ENCODE data around the gene CENPT.

CENPT gene

DNA sequence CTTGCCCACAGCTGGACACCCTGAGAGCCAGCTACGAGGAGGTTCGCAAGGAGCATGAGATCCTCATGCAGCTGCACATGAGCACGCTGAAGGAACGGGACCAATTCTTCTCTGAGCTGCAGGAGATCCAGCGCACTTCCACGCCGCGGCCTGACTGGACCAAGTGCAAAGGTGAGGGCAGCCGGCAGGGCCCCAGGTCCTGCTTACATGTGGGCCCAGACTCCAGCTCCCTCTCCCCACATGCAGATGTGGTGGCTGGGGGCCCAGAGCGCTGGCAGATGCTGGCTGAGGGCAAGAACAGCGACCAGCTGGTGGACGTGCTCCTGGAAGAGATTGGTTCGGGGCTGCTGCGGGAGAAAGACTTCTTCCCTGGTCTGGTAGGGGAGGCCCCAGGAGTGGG lies 21.6 kb downstream of the CENPT start:
- TF ChIP-seq, protein P1, sequence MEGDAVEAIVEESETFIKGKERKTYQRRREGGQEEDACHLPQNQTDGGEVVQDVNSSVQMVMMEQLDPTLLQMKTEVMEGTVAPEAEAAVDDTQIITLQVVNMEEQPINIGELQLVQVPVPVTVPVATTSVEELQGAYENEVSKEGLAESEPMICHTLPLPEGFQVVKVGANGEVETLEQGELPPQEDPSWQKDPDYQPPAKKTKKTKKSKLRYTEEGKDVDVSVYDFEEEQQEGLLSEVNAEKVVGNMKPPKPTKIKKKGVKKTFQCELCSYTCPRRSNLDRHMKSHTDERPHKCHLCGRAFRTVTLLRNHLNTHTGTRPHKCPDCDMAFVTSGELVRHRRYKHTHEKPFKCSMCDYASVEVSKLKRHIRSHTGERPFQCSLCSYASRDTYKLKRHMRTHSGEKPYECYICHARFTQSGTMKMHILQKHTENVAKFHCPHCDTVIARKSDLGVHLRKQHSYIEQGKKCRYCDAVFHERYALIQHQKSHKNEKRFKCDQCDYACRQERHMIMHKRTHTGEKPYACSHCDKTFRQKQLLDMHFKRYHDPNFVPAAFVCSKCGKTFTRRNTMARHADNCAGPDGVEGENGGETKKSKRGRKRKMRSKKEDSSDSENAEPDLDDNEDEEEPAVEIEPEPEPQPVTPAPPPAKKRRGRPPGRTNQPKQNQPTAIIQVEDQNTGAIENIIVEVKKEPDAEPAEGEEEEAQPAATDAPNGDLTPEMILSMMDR (IDR thresholded peaks at IDR 0.05; ENCODE audit: extremely low read depth, missing control alignments) = no peak
- DNase-seq (ENCODE audit: low spot score) = no peak

DNA sequence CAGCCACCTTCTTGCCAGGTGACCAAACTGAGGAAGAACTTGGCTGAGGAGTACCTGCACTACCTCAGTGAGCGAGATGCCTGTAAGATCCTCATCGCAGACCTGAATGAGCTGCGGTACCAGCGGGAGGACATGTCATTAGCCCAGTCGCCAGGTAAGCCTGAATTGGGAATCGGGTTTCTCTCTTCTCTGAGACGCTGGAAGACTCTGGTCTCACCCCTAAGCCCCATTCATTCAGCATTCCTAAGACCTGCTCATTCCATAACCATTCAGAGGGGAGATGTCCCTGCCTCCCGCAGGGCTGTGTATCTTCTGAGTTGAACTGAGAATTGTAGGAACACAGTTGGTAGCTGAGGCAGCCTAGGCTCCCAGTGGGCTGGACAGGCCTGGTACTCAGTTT lies 22.4 kb downstream of the CENPT start:
- TF ChIP-seq, protein P1 (IDR thresholded peaks at IDR 0.05; ENCODE audit: extremely low read depth, missing control alignments) = no peak

DNA sequence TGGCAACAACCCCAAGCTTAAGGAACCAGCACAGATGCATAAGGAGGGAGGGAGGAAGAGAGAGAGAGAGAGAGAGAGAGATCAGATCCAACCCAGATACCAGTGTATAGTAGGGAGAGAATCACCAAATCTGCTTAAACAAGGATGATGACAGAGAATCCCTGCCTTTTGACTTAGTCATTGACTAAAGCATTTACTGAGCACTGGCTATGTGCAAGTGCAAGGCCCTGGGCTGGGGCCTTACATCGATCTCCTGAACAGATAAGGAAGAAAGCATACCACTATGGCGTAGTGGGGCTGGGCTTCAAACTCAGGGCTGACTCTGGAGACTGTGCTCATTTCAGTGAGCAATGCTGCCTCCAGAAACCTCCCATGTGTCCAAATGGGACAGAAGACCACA lies 25.0 kb downstream of the CENPT start:
- TF ChIP-seq, protein P1 (IDR thresholded peaks at IDR 0.05; ENCODE audit: extremely low read depth, missing control alignments) = no peak
- no peak for DNase-seq (ENCODE audit: low spot score)

More for the DNA sequence above, 22.4 kb downstream of the CENPT start:
- DNase-seq (ENCODE audit: low spot score) = no peak

DNA sequence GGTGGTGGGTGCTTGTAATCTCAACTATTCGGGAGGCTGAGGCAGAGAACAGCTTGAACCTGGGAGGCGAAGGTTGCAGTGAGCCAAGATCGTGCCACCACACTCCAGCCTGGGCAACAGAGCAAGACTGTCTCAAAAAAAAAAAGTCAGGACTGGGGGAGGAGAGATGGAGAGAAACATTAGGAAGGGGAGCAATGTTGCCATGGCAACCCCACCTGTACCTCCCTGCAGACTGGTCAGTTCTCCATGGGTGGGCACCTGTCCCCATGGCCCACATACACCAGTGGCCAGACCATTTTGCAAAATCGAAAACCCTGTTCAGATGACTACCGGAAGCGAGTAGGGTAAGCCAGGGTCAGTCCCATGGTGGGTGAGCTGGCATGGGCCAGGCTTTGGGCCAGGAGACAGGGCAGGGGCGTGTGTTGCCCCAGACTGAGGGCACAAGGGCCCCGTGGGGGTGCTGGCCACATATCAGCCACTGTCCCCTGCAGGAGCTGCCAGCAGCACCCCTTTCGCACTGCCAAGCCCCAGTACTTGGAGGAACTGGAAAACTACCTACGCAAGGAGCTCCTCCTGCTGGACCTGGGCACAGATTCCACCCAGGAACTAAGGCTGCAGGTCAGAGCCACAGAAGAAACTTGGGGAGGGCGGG lies 26.8 kb downstream of the CENPT start:
- TF ChIP-seq, protein P1 (IDR thresholded peaks at IDR 0.05; ENCODE audit: extremely low read depth, missing control alignments) = no peak
- no peak for DNase-seq (ENCODE audit: low spot score)

DNA sequence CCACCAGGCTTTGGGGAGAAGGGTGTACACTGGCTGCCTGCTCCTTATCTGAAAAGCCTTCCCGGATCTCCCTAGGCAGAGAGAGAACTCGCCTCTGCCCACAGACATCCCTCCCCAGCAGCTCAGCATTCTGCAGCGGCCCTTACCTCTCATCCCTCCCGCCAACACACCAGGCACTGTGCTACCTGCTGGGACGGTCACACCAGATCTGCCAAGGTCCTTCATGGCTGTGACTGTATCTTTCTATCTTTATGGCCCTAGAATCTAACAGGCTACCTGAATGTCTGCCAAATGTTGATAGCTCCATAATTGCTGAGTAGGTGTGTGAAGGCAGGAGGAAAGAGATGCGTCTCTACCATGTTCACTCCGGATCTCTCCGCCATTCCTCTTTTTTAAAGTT lies 32.9 kb downstream of the CENPT start:
- TF ChIP-seq, protein P1 (IDR thresholded peaks at IDR 0.05; ENCODE audit: extremely low read depth, missing control alignments) = no peak
- no peak for DNase-seq (ENCODE audit: low spot score)

DNA sequence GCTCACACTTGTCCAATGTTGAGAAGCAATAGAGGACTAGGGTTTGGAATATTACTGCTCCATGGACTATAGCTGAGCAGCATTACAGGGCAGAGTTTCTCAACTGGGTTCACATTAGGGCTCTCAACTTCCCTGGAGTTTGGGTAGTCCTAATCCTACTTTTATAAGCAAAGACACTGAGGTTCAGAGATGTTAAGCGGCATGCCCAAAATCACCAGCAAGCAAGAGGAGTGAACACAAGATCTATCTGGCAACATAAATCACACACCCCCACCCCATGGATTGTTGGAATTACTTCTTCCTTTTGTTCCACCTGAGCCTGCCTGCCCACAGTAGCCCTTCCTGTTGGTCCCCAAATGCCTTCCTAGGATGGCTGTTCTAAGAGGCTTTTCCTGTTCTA lies 35.6 kb downstream of the CENPT start:
- no peak for DNase-seq (ENCODE audit: low spot score)
- TF ChIP-seq, protein P1 (IDR thresholded peaks at IDR 0.05; ENCODE audit: extremely low read depth, missing control alignments) = no peak

DNA sequence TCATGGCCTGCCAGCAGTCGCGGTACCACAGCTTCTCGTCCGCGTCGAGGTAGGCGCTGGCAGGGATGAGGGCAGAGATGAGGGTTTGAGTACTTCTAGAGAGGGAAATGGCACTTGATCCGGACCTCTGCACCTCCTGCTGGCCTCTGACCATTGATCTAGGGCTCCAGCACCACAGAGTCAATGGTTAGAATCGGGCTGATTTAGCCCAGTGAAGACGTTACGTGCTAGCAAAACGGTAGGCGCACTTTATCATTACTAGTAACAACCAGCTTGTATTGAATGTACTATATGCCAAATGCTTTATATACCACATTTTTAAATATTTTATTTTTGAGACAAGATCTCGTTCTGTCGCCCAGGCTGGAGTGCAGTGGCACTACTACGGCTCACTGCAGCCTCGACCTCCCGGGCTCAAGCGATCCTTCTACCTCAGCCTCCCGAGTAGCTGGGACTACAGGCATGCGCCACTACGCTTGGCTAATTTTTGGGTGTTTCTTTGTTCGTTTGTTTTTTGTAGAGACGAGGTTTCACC lies 40.3 kb downstream of the CENPT start:
- no peak for DNase-seq (ENCODE audit: low spot score)
- TF ChIP-seq, protein P1 (IDR thresholded peaks at IDR 0.05; ENCODE audit: extremely low read depth, missing control alignments) = no peak

Data from GM20000 (cell line).